Ovary (tissue), 9 donors: Measurements from ENCODE around the gene AFF1. TPM values are rescaled to one million over a fixed set of nuclear protein-coding genes. Genes with fewer than 3 reads are reported as not detected.

Source experiments
- DNase-seq, 5 donors: peaks; one replicate each; pipeline ENCODE4 v3.0.0-alpha.2; 2019 to 2020
- H3K27ac ChIP-seq, 2 donors: fragments of 200-600 bp; one replicate each; pipeline versions ENCODE4 v1.5.1 to v1.8.0; 2019 to 2022
- H3K27me3 ChIP-seq: fragments of 200-600 bp; one replicate; pipeline ENCODE4 v1.8.0; 2022
- H3K36me3 ChIP-seq: fragments of 200-600 bp; sonication (generic); one replicate; pipeline ENCODE4 v1.5.1; 2019
- H3K4me1 ChIP-seq: one replicate; pipeline ENCODE4 v1.8.1; 2013; ENCODE audit warnings: mild to moderate bottlenecking, moderate library complexity; ENCODE audit not compliant: insufficient read depth
- H3K4me3 ChIP-seq: fragments of 200-600 bp; sonication (generic); one replicate; pipeline ENCODE4 v1.5.1; 2017
- H3K9me3 ChIP-seq, 2 donors: fragments of 200-600 bp in 1 of 2; sonication (generic) in 1 of 2; one replicate each; pipeline versions ENCODE4 v1.5.1 to v1.8.1; 2013 to 2019; ENCODE audit warnings: mild to moderate bottlenecking in 1 of 2, moderate library complexity in 1 of 2
- CTCF ChIP-seq, 3 donors: fragments of 450-650 bp in 2 of 3; fragments of 200-600 bp in 1 of 3; IDR thresholded peaks; one replicate each; pipeline versions ENCODE4 v1.5.1 to v1.8.0; 2016 to 2022; ENCODE audit warnings: antibody characterized with exemption in 3 of 3, mild to moderate bottlenecking in 1 of 3
- EP300 ChIP-seq: sonication (generic); formaldehyde crosslinking; IDR thresholded peaks from one replicate; pipeline ENCODE4 v1.6.1; 2017; ENCODE audit warnings: antibody characterized with exemption
- POLR2A ChIP-seq: fragments of 450-650 bp; IDR thresholded peaks from one replicate; pipeline ENCODE4 v1.6.1; 2017; ENCODE audit warnings: antibody characterized with exemption, mild to moderate bottlenecking, moderate library complexity
- WGBS, 3 donors: extraction: QIAGEN DNeasy Blood & Tissue Kit in 1 of 3; methylation state at CpG; one replicate each; pipeline versions ENCODE4 v1.1.5 to v1.1.7; 2013 to 2017; 5-methylcytosine and 5-hydroxymethylcytosine counted together
- intact Hi-C, 4 donors: fragments of 100-400 bp; cut with DNase I; formaldehyde crosslinking; loops; one replicate each; pipeline versions ENCODE4 v1.11.0 to v1.15.1; 2022 to 2023
- polyA plus RNA-seq, 2 donors: library from polyadenylated mRNA; stranded (reverse); fragments of 200-250 nt in 1 of 2; fragments of 350-450 nt in 1 of 2; fragmentation: Illumina TruSeq in 1 of 2; extraction: RNeasy Lipid Tissue Mini Kit (QIAGEN cat#74804) in 1 of 2; gene quantifications; one replicate each; pipeline ENCODE4 v1.2.3, GENCODE V29; 2013 to 2014
- total RNA-seq, 7 donors: library from RNA; depleted of rRNA in 2 of 7; stranded (reverse); fragments of >200 nt in 2 of 7; fragmentation: NEBNext Ultra II Directional in 3 of 7; extraction: Animal tissue kit (Norgen Biotek cat#: 25700) in 3 of 7; gene quantifications; one replicate each; pipeline versions ENCODE4 v1.1.0 to v1.2.4, GENCODE V29; 2016 to 2023
- donor health status: DM: no; HTN: no; CAD: no; lungs with moderate emphysema.
- donor health status: DM: no; HTN: no; CAD: no.
- donor health status: Bipolar disorder and iron deficiency.
- donor health status: DM: yes; HTN: yes; CAD: no.
- donor health status: DM: no; HTN: no; CAD: no.
- donor health status: DM: yes; HTN: yes; CAD: no.

AFF1 gene
- total and polyA plus RNA-seq, 9 donors = 26.0 to 107 (median 76.7) TPM

GRCh38 chr4:87185146-87185870, 250.5 kb downstream of the AFF1 start:
- TF ChIP-seq CTCF (IDR thresholded peaks at IDR 0.05) = no peak
- no peak for TF ChIP-seq EP300
- no peak for TF ChIP-seq POLR2A
- no peaks in the 10 kb centered on the region for H3K4me1 ChIP-seq

GRCh38 chr4:87188048-87188447, 253.2 kb downstream of the AFF1 start:
- Histone ChIP-seq H3K27me3 (no peaks in the 10 kb centered on the region), H3K36me3 (no peaks in the 10 kb centered on the region), H3K27ac (no peak overlapping the region), H3K4me1 (no peaks in the 10 kb centered on the region), H3K9me3 (no peaks in the 10 kb centered on the region), H3K4me3 (no peak overlapping the region)
- no peak for DNase-seq
- intact Hi-C loops = no loop called here
- TF ChIP-seq EP300 (no peak), CTCF (IDR thresholded peaks at IDR 0.05) (no peak), POLR2A (no peak)
- 70 to 75% (median 72%) methylated on average over 2 of the region's 2 CpGs for WGBS, 3 donors

More at GRCh38 chr4:87185146-87185870, 250.5 kb downstream of the AFF1 start:
- intact Hi-C loops = no loop called here
- H3K4me3 ChIP-seq = no peak overlapping the region
- H3K27ac ChIP-seq = no peak overlapping the region
- H3K9me3 ChIP-seq = no peaks in the 10 kb centered on the region
- no peaks in the 10 kb centered on the region for H3K36me3 ChIP-seq
- WGBS, 3 donors = 94 to 97% (median 96%) methylated on average over 5 of the region's 5 CpGs
- no peak for DNase-seq
- H3K27me3 ChIP-seq = no peaks in the 10 kb centered on the region

- H3K9me3 ChIP-seq = no peaks in the 10 kb centered on the region
These were observed 254.1 kb downstream of the AFF1 start for GRCh38 chr4:87188932-87189331.

More at GRCh38 chr4:87188932-87189331, 254.1 kb downstream of the AFF1 start:
- no peak overlapping the region for H3K27ac ChIP-seq
- no peaks in the 10 kb centered on the region for H3K27me3 ChIP-seq
- H3K4me3 ChIP-seq = no peak overlapping the region
- intact Hi-C loops = no loop called here
- H3K4me1 ChIP-seq = no peaks in the 10 kb centered on the region
- WGBS, 3 donors = 92 to 95% (median 94%) methylated on average over 7 of the region's 7 CpGs
- H3K36me3 ChIP-seq = no peaks in the 10 kb centered on the region
- DNase-seq = no peak
- no peak for TF ChIP-seq CTCF (IDR thresholded peaks at IDR 0.05)

Other genes starting within 250 kb of the AFF1 start
- gene SLC10A6, start 85.6 kb upstream of the AFF1 start, total RNA-seq = under 1 TPM in 3 of 7 donors, not detected in 4; 0.25 to 0.36 (median 0.27) TPM
- under 1 TPM; 0.05 to 0.72 TPM for gene SLC10A6, start 85.6 kb upstream of the AFF1 start, polyA plus RNA-seq
- gene C4orf36, start 42.6 kb upstream of the AFF1 start, total RNA-seq = 1 to 10 TPM in 4 of 7 donors, under 1 TPM in 1, not detected in 2; 0.74 to 4.3 (median 2.0) TPM
- 1 to 10 TPM; 1.4 to 1.6 TPM for gene C4orf36, start 42.6 kb upstream of the AFF1 start, polyA plus RNA-seq